Measurements from ENCODE around the gene GPR153. TPM values are rescaled to one million over a fixed set of nuclear protein-coding genes. Genes with fewer than 3 reads are reported as not detected.

The GPR153 gene
- total and polyA plus RNA-seq, 2 of the 8 experiments (the other 6 are each of a cell fraction or from before 2014, with no cell fraction given), result 5.7 to 8.1 TPM

GRCh38 chr1:6308449-6308848, 47.6 kb upstream of the GPR153 start (continued):
- TF ChIP-seq CHD7 (IDR thresholded peaks at IDR 0.05; ENCODE audit: insufficient replicate concordance, low read length), result no peak
- TF ChIP-seq BCL11A (IDR thresholded peaks at IDR 0.05; ENCODE audit: low read depth in 2 of 2, low read length in 2 of 2), result no peak
- no peak for TF ChIP-seq CBX5 (IDR thresholded peaks at IDR 0.05; ENCODE audit: low read depth, low read length)
- TF ChIP-seq POLR2AphosphoS5 (IDR thresholded peaks at IDR 0.05; ENCODE audit: low read depth, low read length), result no peak
- TF ChIP-seq SAP30 (IDR thresholded peaks at IDR 0.05; ENCODE audit: insufficient read depth, insufficient replicate concordance, low read length), result no peak

All from H1 (cell line).